GM12801 (cell line): ENCODE measurements around the gene FBN2.

Experiments used
- TF ChIP-seq, protein P1 (sequence below): IDR thresholded peaks from one replicate; pipeline ENCODE4 v1.5.1; 2011; ENCODE audit warnings: control low read depth; ENCODE audit not compliant: insufficient read length; ENCODE audit errors: extremely low read depth

FBN2 gene

GRCh38 chr5:128378632-128379031 is 159.4 kb downstream of the FBN2 start:
- TF ChIP-seq, protein P1, sequence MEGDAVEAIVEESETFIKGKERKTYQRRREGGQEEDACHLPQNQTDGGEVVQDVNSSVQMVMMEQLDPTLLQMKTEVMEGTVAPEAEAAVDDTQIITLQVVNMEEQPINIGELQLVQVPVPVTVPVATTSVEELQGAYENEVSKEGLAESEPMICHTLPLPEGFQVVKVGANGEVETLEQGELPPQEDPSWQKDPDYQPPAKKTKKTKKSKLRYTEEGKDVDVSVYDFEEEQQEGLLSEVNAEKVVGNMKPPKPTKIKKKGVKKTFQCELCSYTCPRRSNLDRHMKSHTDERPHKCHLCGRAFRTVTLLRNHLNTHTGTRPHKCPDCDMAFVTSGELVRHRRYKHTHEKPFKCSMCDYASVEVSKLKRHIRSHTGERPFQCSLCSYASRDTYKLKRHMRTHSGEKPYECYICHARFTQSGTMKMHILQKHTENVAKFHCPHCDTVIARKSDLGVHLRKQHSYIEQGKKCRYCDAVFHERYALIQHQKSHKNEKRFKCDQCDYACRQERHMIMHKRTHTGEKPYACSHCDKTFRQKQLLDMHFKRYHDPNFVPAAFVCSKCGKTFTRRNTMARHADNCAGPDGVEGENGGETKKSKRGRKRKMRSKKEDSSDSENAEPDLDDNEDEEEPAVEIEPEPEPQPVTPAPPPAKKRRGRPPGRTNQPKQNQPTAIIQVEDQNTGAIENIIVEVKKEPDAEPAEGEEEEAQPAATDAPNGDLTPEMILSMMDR = no peak

DNA sequence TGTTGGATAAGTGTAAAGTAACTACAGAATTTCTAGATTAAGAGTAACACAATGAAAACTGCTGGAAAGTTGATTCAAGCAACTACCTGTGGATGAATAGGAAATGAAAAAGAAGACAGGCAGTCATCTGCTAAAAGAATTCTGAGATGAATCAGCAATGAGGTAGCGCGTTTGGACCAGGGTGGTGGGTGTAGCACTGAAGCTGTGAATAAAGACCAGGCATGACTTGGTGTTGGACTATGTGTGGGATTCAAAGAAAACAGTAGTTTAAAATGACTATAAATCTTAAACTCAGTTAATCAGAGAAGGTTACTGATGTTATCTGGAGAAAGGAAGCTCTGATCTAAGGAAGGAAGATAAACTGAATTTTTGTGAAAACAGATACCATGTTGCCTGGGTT is 159.8 kb downstream of the FBN2 start:
- TF ChIP-seq, protein P1 = no peak

DNA sequence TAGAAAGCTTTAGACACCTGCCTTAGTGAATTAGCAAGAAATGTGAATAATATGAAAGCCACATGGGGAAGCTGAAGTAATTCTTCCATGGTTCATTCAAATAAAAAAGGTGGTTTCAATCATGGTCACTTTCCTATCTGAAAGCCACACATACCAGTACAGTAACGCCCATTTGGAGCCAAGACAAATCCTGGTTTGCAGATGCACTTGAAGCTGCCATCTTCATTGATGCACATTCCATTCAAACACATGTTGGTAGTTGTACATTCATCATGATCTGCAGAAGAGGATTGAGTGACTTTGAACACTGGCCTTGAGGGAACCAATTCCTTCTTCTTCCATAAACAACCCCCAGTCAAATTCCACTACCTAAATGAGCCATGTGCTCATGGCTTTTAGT is 161.5 kb downstream of the FBN2 start:
- TF ChIP-seq, protein P1 = no peak

- TF ChIP-seq, protein P1 = no peak
These were observed 171.9 kb downstream of the FBN2 start for GRCh38 chr5:128366147-128366546.

DNA sequence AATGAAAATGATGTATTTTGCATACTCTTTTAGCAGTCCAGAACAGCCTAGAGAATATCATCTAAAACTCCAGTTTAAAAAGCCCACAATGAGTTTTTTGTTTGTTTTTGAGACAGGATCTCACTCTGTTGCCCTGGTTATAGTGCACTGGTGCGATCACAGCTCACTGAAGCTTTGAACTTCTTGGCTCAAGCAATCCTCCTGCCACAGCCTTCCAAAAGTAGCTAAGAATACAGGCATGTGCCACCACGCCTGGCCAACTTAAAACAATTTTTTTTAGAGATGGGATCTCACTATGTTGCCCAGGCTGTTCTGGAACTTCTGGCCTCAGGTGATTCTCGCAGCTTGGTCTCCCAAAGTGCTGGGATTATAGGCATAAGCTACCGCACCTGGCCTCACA is 175.7 kb downstream of the FBN2 start:
- TF ChIP-seq, protein P1 = no peak

DNA sequence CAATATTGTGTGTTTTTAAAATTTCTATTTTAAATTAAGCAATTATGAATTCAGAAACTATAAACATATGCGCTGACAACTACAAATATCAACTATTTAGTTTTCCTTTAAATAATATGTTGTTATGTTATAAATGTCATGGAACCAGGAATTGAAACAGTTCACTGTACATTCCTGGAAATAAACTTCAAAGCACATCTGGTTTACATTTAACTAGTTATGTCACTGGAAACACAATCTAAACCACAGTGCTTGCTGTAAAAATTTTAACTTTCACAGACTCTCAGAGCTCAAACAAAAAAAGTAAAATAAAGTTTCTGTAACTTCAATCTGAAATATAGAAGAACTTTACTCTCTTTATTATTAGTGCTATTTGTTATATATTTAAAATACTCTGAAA is 179.2 kb downstream of the FBN2 start:
- TF ChIP-seq, protein P1 = no peak

DNA sequence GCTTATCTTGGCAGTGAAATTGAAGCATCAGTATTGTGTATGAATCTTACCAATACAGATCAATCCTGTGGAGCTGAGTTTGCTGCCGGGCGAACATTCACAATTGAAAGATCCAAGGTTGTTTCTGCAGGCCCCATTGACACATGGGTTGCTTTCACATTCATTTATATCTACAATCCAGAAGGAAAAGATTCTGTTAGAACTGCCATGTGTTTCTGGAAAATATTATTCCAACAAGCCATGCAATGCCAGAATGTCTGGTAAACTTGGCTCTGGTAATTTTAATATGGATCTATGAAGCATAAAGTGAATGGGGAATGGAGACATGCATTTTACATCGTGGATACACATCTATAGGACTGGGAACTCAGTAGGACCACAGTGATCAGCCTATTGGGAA is 180.8 kb downstream of the FBN2 start:
- TF ChIP-seq, protein P1 = no peak

GRCh38 chr5:128355961-128356360 is 182.1 kb downstream of the FBN2 start:
- TF ChIP-seq, protein P1 = no peak
